ENCODE results near the gene PPM1B. TPM values are rescaled to one million over a fixed set of nuclear protein-coding genes. Genes with fewer than 3 reads are reported as not detected.
"Not testable (repeated sequence)": the region's sequence is repeated elsewhere in the genome, so short reads cannot be mapped to it uniquely, and the experiment has no call there.

Gene PPM1B
- total RNA-seq, 1 donor from 2014 or later: 39.8 TPM

DNA sequence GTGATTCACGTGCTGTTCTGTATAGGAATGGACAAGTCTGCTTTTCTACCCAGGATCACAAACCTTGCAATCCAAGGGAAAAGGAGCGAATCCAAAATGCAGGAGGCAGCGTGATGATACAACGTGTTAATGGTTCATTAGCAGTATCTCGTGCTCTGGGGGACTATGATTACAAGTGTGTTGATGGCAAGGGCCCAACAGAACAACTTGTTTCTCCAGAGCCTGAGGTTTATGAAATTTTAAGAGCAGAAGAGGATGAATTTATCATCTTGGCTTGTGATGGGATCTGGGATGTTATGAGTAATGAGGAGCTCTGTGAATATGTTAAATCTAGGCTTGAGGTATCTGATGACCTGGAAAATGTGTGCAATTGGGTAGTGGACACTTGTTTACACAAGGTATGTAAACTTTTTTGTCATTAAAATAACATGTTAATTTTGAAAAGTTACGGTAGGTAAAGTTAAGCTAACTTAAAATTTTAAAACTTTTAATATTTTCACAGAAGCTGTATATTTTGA, 33.0 kb downstream of the PPM1B start:
- no peak for DNase-seq

DNA sequence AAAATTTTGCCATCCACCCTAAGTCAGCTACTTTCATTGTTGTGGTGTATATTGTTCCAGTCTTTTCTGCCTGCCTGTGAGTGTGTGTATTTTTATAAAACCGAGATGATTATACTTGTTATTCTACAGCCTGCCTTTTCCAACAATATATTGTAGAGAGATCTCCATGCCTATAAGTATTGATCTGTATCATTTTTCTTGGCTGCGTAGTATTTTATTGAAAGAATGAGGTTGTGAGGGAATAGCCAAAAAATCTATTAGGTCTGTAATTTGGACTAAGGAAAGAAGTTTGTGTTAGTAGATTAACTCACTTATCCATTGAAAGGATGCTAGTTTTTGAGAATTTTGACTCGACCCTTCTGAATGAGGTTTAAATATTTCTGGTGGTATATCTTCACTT, 34.9 kb downstream of the PPM1B start:
- no peak for DNase-seq

DNA sequence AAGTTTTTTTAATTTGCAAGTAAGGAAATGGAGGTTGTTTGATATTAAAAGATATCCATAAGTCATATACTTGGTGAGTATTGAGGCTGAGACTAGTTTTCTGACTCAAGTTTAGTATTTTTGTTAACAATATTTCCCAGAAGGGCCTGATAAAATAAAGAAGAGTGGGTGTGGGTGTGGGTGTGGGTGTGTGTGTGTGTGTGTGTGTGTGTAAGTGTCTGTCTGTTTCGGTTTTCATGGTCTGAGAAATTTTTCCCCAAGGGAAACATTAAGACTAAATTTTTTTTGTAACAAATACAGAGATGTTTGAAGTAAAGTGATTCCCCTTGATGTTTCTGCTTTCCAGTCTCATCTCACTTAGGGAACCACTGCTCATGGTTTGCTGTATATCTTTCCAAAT, 36.5 kb downstream of the PPM1B start:
- no peak for DNase-seq

DNA sequence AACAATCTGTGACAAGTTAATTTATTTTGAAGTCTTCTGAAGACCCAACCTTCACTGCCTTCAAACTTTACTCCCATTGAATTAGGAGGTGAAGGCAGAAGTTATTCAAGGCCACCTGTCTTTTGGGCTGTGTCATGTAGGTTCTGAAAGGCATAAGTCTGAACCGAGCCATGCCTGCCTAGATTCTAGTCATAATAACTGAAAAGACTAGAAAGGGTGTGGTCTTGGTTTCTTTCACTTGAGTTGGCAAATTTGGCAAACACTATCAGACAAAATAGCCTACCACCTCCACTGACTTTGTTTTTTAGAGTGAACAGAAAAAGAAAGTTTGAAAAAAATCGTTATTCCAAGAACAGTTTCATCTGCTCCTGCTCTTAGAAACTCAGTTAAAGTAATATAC, 38.4 kb downstream of the PPM1B start:
- DNase-seq: no peak

DNA sequence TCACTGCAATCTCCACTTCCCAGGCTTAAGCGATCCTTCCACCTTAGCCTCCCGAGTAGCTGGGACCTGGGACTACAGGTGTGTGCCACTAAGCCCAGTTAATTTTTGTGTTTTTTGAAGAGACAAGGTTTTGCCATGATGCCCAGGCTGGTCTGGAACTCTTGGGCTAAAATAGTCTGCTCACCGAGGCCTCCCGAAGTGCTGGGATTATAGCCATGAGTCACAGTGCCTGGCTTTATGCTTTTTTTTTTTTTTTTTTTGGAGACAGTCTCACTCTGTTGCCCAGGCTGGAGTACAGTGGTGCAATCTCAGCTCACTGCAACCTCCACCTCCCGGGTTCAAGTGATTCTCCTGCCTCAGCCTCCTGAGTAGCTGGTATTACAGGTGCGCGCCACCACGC, 39.0 kb downstream of the PPM1B start:
- DNase-seq: not testable (repeated sequence)

DNA sequence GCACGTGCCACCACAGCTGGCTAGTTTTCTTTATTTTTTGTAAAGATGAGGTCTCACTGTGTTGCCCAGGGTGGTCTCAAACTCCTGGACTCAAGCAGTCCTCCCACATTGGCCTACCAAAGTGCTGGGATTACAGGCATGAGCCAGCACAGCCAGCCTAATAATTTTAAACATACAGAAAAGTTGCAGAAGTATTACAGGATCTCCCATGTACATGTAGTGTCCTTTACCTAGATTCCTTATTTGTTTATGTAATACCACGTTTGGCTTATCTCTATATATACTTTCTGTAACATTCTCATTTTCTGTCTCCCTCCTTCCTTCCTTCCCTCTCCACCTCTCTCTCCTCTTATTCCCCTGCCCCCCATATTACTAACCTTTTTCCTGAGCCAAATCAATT, 41.7 kb downstream of the PPM1B start:
- no peak for DNase-seq

DNA sequence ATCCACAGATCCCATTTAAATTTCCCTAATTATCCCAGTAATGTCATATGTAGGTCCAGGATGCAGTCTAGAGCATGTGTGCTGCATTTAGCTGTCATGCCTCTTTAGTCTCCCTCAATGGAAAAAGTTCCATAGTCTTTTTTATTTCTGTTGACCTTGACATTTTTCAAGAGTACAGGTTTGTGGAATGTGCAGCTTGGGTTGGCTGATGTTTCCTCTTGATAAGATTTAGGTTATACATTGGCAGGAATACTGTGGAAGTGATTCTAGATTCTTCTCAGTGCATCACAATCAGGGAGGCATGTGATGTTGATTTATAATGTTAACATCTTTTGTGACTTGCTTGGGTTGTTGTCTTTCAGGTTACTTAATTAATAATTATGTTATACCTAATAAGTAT, 42.5 kb downstream of the PPM1B start:
- no peak for DNase-seq

DNA sequence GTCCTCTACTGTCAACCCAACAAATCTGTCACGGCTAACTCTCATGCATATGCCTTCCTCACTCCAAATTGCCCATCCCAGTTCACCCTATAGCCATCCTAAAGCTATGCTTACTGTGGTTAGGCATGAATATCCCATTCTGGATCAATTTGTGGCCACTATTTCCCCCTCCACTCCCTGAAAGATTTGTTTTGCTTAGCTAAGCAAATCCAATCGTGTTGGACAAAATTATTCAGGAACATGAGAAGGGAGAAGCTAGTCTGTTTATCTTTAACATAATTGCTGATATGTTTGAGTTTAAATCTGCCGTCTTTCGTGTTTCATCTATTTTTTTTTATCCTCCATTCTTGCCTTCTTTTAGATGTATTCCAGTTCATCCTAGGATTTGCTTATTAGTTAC, 43.6 kb downstream of the PPM1B start:
- DNase-seq: no peak

DNA sequence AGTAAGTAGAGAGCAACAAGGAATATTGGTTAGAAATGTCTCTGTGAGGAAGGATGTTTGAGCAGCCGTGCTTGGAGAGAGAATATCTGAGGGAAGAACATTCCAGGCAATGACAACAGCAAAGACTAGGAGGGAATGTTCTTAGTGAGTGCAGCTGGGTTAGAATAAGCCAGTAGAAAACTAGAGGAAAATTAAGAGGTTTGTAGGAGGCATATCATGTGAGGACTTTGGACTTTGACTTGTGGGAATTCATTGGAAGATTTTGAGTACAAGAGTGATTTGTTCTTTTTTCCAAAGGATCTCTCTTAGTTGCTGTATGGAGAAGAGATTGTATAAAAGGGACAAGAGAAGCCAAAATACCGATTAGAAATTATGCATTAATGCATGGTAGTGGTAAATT, 47.2 kb downstream of the PPM1B start:
- no peak for DNase-seq

DNA sequence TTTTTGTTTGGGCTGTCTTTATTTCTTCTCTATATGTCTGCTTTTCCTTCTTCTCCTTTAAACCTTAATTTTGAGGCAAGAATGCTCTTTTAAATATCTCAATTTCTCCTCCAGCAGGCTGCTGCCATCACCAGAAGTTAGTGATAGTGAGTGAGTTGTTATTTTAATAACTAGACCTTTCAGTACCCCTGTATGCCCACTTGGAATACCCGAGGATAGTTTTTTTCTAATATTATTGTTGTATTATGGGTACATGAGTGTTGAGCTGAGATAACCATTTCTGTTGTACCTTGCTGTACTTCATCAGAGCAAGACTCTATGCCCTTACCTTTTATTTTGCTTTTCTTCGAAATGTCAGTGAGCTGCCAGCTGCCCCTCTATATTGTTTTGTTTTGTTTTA, 50.1 kb downstream of the PPM1B start:
- DNase-seq: no peak

DNA sequence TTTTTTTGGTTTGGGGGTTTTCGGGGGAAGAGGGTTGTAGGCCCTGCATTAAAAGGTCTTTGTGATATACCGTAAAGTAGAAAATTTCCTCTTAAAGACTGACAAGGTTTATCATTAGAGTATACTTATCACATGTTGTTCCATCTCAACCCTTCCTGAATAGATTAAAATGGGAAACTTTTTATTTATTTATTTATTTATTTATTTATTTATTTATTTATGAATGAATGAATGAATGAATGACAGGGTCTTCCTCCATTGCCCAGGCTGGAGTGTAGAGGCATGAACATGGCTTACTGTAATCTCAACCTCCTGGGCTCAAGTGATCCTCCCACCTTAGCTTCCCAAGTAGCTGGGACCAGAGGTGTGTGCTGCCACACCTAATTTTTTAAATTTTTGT, 58.1 kb downstream of the PPM1B start:
- no peak for DNase-seq

DNA sequence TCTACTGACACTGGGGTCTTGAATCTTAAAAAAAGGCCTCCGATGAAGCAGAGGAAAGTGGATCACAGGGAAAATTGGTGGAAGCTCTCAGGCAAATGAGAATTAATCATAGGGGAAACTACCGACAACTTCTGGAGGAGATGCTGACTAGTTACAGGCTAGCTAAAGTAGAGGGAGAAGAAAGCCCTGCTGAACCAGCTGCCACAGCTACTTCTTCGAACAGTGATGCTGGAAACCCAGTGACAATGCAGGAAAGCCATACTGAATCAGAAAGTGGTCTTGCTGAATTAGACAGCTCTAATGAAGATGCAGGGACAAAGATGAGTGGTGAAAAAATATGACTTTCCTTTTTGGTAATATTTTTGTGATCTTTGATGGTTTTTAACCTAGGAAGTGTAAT, 61.7 kb downstream of the PPM1B start:
- no peak for DNase-seq

DNA sequence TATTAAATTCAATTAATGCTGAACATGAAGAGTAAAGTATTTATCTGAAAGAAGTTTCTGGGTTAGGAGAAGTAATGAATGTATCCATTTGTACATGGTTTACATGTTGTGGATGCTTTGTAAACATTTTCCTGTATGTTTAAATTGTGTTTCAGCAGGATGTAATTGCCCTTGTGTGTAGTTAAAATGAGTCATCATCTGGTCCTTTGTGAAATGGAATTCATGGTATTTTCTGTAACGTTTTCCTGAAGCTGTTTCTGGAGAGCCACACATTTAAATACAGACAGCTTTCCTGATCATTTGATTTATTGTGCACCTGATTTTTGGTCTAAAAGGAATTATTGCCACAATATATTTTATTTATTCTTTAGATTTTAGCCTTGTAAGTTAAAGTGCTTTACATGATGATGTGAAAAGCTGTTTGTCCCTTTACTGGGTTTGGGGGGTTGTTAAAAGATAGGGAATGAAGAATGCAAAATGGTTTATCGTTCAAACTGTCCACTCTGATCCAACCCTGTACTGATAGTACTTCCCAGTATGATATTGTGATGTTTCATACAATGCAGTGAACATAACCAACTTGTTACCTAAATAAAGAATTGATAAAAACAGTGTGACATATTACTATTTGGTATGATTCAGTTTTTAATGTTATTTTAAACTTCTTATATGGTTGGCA, 64.9 kb downstream of the PPM1B start:
- no peak for DNase-seq

DNA sequence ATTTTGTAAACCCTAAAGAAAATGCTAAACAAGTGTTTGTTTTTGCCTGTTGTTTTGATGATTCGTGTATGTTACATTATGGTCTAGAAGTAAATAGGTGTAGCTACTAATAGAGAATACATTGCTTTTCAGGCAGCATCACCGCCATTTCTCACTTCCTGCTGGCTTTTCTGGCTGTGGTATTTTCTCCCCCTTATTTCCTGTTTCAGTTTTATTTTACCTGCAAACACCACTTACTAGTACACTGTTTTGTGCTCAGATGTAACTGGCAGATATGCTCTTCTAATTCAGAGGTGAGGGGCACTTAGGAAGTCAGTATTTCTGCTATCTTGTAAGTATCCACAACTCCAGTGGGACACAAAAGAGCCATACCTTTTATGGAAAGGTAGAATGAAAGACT, 68.5 kb downstream of the PPM1B start:
- no peak for DNase-seq

DNA sequence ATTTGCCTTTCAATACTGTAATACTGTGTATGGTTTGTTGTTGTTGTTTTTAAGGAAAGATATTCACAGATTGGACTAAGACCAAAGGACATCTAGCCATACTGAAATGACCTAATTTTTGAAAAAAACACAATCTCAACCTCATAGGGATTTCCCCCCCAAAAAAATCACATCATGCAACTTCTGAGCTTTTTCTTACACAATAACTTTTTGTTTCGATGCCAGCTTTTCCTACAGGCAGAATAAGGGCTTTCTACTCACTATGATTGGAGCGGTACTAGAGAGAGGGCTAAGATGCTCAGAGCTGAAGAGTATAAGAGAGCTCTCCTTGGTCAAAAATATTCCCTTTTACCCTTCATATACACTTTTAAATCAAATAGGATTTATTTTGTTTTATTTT, 74.2 kb downstream of the PPM1B start:
- DNase-seq: peak; percentile 11

DNA sequence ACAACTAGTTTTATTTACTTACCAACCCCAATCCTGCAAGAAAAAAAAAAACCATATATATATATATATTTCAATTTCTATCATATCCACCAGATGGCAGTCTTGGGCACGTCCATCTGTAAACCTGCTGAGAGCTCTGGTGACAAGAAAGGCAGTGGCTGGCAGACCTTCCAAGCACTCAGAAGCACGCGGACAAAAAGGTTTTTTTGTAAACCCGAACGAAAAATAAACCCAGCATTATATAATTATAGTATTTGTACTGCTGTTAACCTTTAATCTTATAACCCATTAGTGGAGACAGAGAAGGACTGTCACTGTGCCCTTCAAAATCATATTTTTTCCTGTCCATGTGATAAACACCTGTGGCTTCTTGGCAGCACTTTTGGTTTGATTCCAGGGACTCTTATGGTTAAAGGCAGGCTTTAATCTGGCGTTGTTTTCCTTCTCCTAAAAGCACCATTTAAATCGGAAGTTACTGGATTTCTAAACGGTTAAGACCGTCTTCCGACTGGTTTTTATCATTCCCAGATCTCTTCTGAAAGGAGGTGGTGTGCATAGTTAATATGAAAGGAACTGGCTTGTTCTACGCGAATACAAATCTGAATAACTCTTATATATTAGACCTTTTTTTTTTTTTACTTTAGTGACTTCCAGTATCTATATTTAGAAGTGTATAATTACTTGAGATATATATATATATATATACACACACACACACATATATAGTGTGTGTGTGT, 75.6 kb downstream of the PPM1B start:
- peak; percentile 91 for DNase-seq

DNA sequence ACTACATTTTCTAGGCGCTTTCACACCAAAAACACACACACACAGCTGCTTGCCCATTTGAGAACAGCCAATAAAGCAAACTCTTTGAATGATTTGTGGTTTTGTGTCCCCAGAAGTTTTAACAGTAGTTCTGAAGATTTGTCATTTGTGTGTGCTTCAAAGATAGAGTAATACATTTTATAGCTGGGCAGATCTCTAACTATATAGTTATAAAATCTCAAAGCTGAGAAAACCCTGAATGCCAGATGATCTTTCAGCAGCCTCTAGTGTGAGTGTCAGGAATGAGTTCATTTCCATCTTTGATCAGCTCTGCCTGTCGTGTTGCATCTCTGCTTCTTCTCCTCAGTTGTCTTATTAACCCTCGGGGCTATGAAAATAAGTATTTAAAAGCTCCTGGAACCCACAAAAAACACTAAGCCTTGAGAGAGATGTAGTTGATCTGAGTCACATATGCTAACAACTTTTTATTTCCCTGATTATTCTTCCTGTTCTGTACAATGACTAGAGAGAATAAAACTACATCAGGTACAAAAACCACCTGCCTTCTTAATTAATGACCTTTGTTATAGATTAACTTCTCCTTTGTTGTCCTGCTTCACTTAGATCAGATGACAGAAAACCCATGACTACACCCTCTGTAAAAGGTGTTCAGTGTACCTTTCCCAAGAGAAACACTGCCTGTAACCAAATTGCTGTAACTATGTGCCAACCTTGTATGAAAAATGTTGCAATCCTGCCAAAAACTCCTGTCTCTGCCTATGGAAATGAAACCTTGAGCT, 76.6 kb downstream of the PPM1B start:
- no peak for DNase-seq

DNA sequence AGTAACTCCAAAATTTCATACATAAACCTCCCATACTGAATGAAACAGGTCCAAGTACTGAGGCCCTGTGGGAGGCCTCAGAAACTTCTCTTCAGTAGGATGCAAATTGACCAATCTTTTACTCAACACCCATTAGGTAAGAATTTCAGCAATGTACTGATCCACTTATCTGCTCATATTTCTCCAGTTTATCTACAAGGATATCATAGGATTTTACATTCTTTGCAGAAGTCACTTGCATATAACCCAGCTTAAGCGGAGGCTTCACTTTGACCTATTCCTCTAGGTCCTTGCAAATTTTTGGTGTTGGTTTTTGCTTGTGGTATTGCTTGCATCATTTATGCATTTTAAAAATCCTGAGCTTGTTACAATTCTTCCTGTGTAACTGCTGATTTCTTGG, 77.8 kb downstream of the PPM1B start:
- no peak for DNase-seq

DNA sequence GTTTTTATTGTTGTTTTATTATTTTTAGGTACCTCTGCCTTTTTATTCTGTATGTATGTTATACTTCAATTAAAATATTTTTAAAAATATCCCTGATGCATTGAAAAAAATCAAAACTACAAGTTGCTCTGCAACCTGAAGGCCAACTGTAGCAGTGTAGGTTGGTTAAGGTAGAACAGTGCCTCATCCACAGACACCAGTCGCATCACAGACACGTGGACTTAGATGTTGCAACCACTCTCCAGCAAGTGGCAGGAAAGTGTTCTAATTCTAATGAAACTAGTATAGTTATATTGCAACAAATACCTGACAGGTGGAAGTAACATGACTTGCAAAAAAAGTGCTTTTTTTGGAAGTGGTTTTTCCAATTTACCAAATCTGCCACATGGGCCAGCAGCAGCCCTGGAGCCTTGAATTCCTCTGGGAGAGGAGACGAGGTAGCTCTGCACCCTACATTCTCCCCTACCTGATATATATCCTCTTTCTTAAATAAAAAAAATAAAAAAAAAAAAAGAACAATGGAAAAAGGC, 78.2 kb downstream of the PPM1B start:
- no peak for DNase-seq

DNA sequence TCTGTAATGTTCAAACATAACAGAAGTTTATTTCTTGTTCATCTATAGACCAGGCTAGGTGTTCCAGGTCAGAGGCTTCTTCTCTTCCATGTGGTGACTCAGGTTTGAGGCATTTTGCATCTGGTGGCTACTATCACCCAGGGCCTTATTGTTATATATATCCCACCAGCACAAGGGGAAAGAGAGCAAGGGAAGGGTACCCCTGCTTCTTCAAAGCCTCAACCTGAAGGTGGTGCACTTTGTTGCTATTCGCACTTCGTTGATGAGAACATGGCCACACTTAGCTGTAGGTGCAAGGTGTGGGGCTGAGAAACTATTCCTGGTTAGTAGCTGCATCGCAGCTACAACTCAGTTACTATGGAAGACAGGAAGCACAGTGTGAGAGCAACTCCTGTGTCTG, 79.2 kb downstream of the PPM1B start:
- no peak for DNase-seq

DNA sequence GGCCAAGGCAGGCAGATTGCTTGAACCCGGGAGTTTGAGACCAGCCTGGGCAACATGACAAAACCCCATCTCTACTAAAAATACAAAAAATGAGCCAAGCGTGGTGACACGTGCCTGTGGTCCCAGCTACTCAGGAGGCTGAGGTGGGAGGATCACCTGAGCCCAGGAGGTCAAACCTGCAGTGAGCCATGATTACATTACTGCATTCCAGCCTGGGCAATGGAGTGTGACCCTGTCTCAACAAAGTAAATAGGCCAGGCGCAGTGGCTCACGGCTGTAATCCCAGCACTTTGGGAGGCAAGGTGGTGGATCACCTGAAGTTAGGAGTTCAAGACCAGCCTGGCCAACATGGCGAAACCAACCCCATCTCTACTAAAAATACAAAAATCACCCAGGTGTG, 80.6 kb downstream of the PPM1B start:
- not testable (repeated sequence) for DNase-seq

DNA sequence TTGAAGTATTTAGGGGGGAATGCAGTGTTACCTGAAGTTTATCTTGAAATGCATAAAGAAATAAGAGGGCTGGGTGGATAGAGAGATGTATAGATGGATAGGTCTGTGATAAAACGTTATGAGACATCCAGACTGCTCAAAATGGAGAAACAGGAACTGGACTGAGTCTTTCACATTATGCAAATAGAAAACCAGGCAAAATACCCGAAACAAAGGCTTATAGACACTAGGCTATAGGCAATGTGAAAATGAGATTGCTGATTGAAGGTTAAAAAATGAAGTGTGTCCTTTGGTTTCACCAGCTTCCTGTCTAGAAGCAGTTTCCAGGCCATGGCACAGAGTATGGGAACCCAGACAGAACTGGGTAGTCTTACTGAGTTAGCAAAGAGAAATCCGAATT, 81.7 kb downstream of the PPM1B start:
- DNase-seq: no peak

DNA sequence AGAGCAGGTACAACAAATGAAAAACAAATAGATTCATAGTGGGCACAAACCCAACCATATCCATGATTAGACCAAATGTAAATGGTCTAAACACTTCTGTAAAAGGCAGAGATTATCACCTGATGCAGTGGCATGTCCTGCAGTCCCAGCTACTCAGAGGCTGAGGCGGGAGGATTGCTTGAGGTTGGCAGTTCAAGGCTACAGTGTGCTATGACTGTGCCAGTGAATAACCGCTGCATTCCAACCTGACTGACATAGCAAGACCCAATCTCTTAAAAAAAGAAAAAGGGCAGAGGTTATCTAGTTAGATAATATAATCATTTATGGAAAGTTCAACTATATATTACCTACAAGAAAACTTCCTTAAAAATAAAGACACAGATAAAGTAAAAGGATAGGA, 85.3 kb downstream of the PPM1B start:
- no peak for DNase-seq

All from tongue (tissue), 2 donors.